Epithelial cell of esophagus (primary cell): ENCODE measurements around the gene CXCR1.
A peak's percentile ranks its signal among the peaks of the same experiment; 100 is the strongest.

ENCODE experiments used
- DNase-seq: peaks from one replicate; pipeline ENCODE4 v3.0.0; 2010; ENCODE audit warnings: low read depth
- H3K4me3 ChIP-seq: 2 replicates; pipeline ENCODE4 v1.5.1; 2011; ENCODE audit warnings: mild to moderate bottlenecking, low read length, control low read depth
- CTCF ChIP-seq: IDR thresholded peaks from 2 replicates; pipeline ENCODE4 v1.5.1; 2011; ENCODE audit warnings: low read depth, mild to moderate bottlenecking, low read length, control low read depth, inconsistent platforms; ENCODE audit not compliant: insufficient read depth; ENCODE audit errors: missing control alignments

CXCR1 gene

GRCh38 chr2:218146056-218146455 lies 20.7 kb downstream of the CXCR1 start:
- no peak for TF ChIP-seq CTCF
- DNase-seq, result no peak
- no peak overlapping the region for H3K4me3 ChIP-seq

- TF ChIP-seq CTCF, result no peak
- DNase-seq, result no peak
- H3K4me3 ChIP-seq, result no peak overlapping the region
Measured at GRCh38 chr2:218145124-218145523, 21.6 kb downstream of the CXCR1 start.

GRCh38 chr2:218138047-218138446 lies 28.7 kb downstream of the CXCR1 start:
- TF ChIP-seq CTCF, result no peak
- peak; percentile 69 for DNase-seq
- H3K4me3 ChIP-seq, result no peak overlapping the region

- no peak for TF ChIP-seq CTCF
- no peak for DNase-seq
- no peak overlapping the region for H3K4me3 ChIP-seq
Measured at GRCh38 chr2:218137514-218137913, 29.2 kb downstream of the CXCR1 start.

GRCh38 chr2:218130822-218131221 lies 35.9 kb downstream of the CXCR1 start:
- no peak overlapping the region for H3K4me3 ChIP-seq
- TF ChIP-seq CTCF, result no peak
- peak; percentile 27 for DNase-seq

GRCh38 chr2:218130377-218130776 lies 36.4 kb downstream of the CXCR1 start:
- no peak for TF ChIP-seq CTCF
- no peak overlapping the region for H3K4me3 ChIP-seq
- peak; percentile 7 for DNase-seq

GRCh38 chr2:218129458-218130135 lies 37.2 kb downstream of the CXCR1 start:
- DNase-seq, result peak; percentile 24
- no peak overlapping the region for H3K4me3 ChIP-seq
- no peak for TF ChIP-seq CTCF
